ENCODE results near the gene GSE1. TPM values are rescaled to one million over a fixed set of nuclear protein-coding genes. Genes with fewer than 3 reads are reported as not detected.
A peak's percentile ranks its signal among the peaks of the same experiment; 100 is the strongest.

GSE1 gene
- total and polyA plus RNA-seq, 9 of the 15 experiments (the other 6 are each of a cell fraction or from before 2014, with no cell fraction given): 12.2 to 244 (median 57.9) TPM

DNA sequence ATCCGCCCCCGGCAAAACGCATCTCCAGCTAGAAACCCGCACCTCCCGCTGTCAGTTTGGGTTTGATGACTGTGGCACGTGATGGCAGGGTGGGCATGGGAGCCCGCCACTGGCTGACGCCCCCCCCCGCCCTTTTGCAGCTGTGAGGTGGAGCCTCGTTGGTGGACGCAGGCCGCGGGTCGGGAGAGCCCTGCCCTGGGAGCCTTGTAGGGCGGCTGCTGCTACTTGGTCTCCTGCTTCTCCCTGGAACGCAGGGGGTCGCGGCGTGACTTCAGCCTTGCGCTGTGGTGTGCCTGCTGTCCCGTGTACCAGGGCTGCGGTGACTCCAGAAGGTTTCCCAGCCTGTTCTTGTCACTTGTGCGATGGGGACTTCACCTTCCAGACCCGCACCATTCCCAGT, 28.2 kb downstream of the GSE1 start:
- 86% methylated on average over 18 of the region's 24 CpGs for WGBS (ENCODE audit: insufficient coverage, low coverage, missing lambda C conversion rate)
- Histone ChIP-seq H3K9me1 (ENCODE audit: control insufficient read depth, insufficient read depth, low read length) (peaks cover 15% of the 10 kb centered on the region), H3K27ac (ENCODE audit: extremely low read depth, low read depth, low read length) (no peak overlapping the region), H3K36me3 (ENCODE audit: control insufficient read depth, insufficient read depth, low read length) (peaks cover 98% of the 10 kb centered on the region), H3K27me3 (ENCODE audit: control insufficient read depth in 2 of 2, insufficient read depth in 2 of 2, low read length in 2 of 2) (no peaks in the 10 kb centered on the region), H2AFZ (ENCODE audit: low read depth, low read length) (no peak overlapping the region), H3K9me3 (replicated peaks; ENCODE audit: control insufficient read depth, insufficient read depth, low read depth, low read length) (no peaks in the 10 kb centered on the region), H3K4me2 (ENCODE audit: insufficient read depth, low read length) (no peak overlapping the region), H3K79me2 (ENCODE audit: control insufficient read depth, insufficient read depth, low read length) (peaks cover 99% of the 10 kb centered on the region), H3K9ac (ENCODE audit: insufficient read depth in 1 of 2, low read depth in 2 of 2, low read length in 2 of 2) (peak overlapping the region in 1 of 2 experiments; percentile 64; a peak in 1 of 4 replicates), H3K4me3 (no peak overlapping the region), H4K20me1 (replicated peaks; ENCODE audit: control insufficient read depth, insufficient read depth, low read length) (peaks cover 83% of the 10 kb centered on the region), H3K4me1 (replicated peaks in 1 of 2; ENCODE audit: control insufficient read depth in 2 of 2, insufficient read depth in 2 of 2, low read length in 2 of 2) (peaks cover 0 to 86% of the 10 kb centered on the region in 2 experiments; a peak in 2 of 5 replicates)
- DNase-seq (ENCODE audit: extremely low read depth in 1 of 4, low spot score in 3 of 4): no peak
- ChIA-PET POLR2A (interaction anchor here (0.6 kb wide), 3 partner anchors 84 to 1682 kb away, joined by 3 read pairs; no protein-coding TSS in a partner anchor), CTCF (ENCODE audit: low intra/inter-chr PET ratio) (no interaction called here)
- in situ Hi-C loops (cut with MboI) (no loop called here), intact Hi-C loops (cut with micrococcal nuclease) (no loop called here)
- no peak for ATAC-seq
- BruUV-seq (replicated peaks): no TSS peak
- no peak for FAIRE-seq
- TF ChIP-seq CHD2 (IDR thresholded peaks at IDR 0.05; ENCODE audit: low read depth, low read length): no peak
- TF ChIP-seq SUPT5H (IDR thresholded peaks at IDR 0.05): 0 out of 2 replicates have a peak, but pooled peaks have one; percentile 7
- TF ChIP-seq POLR2A (conservative IDR thresholded peaks at IDR 0.05): peak; percentile 42

DNA sequence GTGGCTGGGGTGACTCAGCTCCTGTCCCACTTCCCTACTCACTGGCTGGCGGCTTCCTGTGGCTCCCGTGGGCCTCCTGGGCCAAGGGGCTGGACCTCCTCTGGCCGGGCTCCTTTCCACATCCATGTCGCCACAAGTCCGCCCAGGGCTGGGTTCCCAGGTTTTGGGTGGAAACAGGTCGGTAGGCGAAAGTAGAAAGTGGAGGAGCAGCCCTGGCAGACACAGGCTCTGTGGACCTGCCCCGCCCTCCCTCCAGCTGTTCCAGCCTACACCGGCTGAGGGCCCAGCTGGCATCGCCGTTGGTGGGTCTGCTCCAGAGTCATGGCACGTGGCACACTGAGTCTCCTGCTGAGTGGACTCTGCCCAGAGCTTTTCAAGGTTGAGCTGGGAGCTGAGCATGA, 28.7 kb downstream of the GSE1 start:
- H3K4me2 ChIP-seq (ENCODE audit: insufficient read depth, low read length): no peak overlapping the region
- ChIA-PET CTCF (ENCODE audit: low intra/inter-chr PET ratio) (no interaction called here), POLR2A (interaction anchor here (0.6 kb wide), 2 partner anchors 15 to 84 kb away, joined by 3 read pairs; no protein-coding TSS in a partner anchor)
- peaks cover 99% of the 10 kb centered on the region for H3K79me2 ChIP-seq (ENCODE audit: control insufficient read depth, insufficient read depth, low read length)
- peaks cover 98% of the 10 kb centered on the region for H3K36me3 ChIP-seq (ENCODE audit: control insufficient read depth, insufficient read depth, low read length)
- no peaks in the 10 kb centered on the region for H3K9me3 ChIP-seq (replicated peaks; ENCODE audit: control insufficient read depth, insufficient read depth, low read depth, low read length)
- no peak overlapping the region for H3K4me3 ChIP-seq
- H3K27me3 ChIP-seq (ENCODE audit: control insufficient read depth in 2 of 2, insufficient read depth in 2 of 2, low read length in 2 of 2): no peaks in the 10 kb centered on the region
- H2AFZ ChIP-seq (ENCODE audit: low read depth, low read length): no peak overlapping the region
- no peak overlapping the region for H3K27ac ChIP-seq (ENCODE audit: extremely low read depth, low read depth, low read length)
- DNase-seq (ENCODE audit: extremely low read depth in 1 of 4, low spot score in 3 of 4): no peak
- no TSS peak for BruUV-seq (replicated peaks)
- WGBS (ENCODE audit: insufficient coverage, low coverage, missing lambda C conversion rate): 90% methylated on average over 10 of the region's 12 CpGs
- H3K9me1 ChIP-seq (ENCODE audit: control insufficient read depth, insufficient read depth, low read length): peaks cover 15% of the 10 kb centered on the region
- H4K20me1 ChIP-seq (replicated peaks; ENCODE audit: control insufficient read depth, insufficient read depth, low read length): peaks cover 80% of the 10 kb centered on the region
- FAIRE-seq: no peak
- TF ChIP-seq ZFP1 (CRISPR knock-in tag; IDR thresholded peaks at IDR 0.05): no peak
- TF ChIP-seq, protein P1, sequence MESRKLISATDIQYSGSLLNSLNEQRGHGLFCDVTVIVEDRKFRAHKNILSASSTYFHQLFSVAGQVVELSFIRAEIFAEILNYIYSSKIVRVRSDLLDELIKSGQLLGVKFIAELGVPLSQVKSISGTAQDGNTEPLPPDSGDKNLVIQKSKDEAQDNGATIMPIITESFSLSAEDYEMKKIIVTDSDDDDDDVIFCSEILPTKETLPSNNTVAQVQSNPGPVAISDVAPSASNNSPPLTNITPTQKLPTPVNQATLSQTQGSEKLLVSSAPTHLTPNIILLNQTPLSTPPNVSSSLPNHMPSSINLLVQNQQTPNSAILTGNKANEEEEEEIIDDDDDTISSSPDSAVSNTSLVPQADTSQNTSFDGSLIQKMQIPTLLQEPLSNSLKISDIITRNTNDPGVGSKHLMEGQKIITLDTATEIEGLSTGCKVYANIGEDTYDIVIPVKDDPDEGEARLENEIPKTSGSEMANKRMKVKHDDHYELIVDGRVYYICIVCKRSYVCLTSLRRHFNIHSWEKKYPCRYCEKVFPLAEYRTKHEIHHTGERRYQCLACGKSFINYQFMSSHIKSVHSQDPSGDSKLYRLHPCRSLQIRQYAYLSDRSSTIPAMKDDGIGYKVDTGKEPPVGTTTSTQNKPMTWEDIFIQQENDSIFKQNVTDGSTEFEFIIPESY (CRISPR knock-in tag; IDR thresholded peaks at IDR 0.05): peak; percentile 41; the same call in 1 of the 2 replicates
- H3K9ac ChIP-seq (ENCODE audit: insufficient read depth in 1 of 2, low read depth in 2 of 2, low read length in 2 of 2): peak overlapping the region in 1 of 2 experiments; percentile 64; a peak in 1 of 4 replicates
- in situ Hi-C loops (cut with MboI): no loop called here
- no peak for ATAC-seq
- intact Hi-C loops (cut with micrococcal nuclease): no loop called here
- peaks cover 0 to 86% of the 10 kb centered on the region in 2 experiments; a peak in 2 of 5 replicates for H3K4me1 ChIP-seq (replicated peaks in 1 of 2; ENCODE audit: control insufficient read depth in 2 of 2, insufficient read depth in 2 of 2, low read length in 2 of 2)
